ENCODE data around the gene IFI27L1. TPM values are rescaled to one million over a fixed set of nuclear protein-coding genes. Genes with fewer than 3 reads are reported as not detected.

Gene IFI27L1
- total and polyA plus RNA-seq, 4 donors = 14.6 to 41.5 (median 19.9) TPM

DNA sequence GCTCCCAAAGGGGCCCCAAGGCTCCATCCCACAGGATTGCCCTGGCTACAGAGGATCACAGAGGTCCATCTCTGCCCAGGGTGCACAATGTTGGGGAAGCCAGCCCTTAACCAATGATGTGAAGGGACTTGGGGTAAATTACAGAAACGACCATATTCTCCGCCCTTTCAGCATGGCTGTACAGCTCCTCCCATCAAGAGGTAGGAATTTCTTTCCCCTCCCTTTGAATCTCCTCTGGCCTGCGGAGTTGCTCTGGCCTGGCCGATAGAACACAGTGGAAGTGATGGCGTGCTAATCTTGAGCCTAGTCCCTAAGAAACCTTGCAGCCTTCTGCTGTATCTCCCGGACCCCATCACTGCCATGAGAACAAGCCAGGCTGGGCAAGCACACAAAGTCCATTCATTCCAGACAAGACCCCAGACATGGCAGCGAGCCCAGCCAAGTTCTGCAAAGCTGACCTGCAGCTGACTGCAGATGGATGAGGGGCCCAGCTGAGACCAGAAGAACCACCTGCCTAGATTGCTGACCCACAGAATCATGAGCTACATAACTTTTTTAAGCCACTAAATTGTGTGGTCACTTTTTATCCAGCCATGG lies 22.5 kb downstream of the IFI27L1 start:
- no peaks in the 10 kb centered on the region for H3K27me3 ChIP-seq (ENCODE audit: control insufficient read depth in 3 of 3, insufficient read depth in 3 of 3, low read length in 2 of 3)
- ATAC-seq (ENCODE audit: insufficient read depth, low FRiP score) (no peak), DNase-seq (no peak)
- H3K9me3 ChIP-seq (ENCODE audit: control insufficient read depth in 4 of 4, insufficient read depth in 3 of 4, low read length in 3 of 4) = no peaks in the 10 kb centered on the region
- H3K9ac ChIP-seq (ENCODE audit: insufficient read depth in 1 of 2, low read length in 2 of 2) = no peak overlapping the region
- no peaks in the 10 kb centered on the region for H3K36me3 ChIP-seq (ENCODE audit: control insufficient read depth in 4 of 4, insufficient read depth in 4 of 4, low read length in 4 of 4)
- H3K4me1 ChIP-seq (ENCODE audit: control insufficient read depth in 5 of 5, insufficient read depth in 5 of 5, low read length in 5 of 5) = no peaks in the 10 kb centered on the region
- H3K4me3 ChIP-seq = no peak overlapping the region
- no peak overlapping the region for H3K27ac ChIP-seq (ENCODE audit: low read depth in 1 of 2, low read length in 1 of 2)
- WGBS, 2 donors = 80 to 88% methylated on average over 7 of the region's 7 CpGs
- TF ChIP-seq CTCF (IDR thresholded peaks at IDR 0.05; ENCODE audit: control extremely low read depth, extremely low read depth) = no peak

- no peak overlapping the region for H3K27ac ChIP-seq (ENCODE audit: low read depth in 1 of 2, low read length in 1 of 2)
- ATAC-seq (ENCODE audit: insufficient read depth, low FRiP score) = no peak
- DNase-seq = no peak
- no peak overlapping the region for H3K9ac ChIP-seq (ENCODE audit: insufficient read depth in 1 of 2, low read length in 2 of 2)
- H3K27me3 ChIP-seq (ENCODE audit: control insufficient read depth in 3 of 3, insufficient read depth in 3 of 3, low read length in 2 of 3) = no peaks in the 10 kb centered on the region
- H3K4me1 ChIP-seq (ENCODE audit: control insufficient read depth in 5 of 5, insufficient read depth in 5 of 5, low read length in 5 of 5) = peaks cover 0 to 4% (median 0%) of the 10 kb centered on the region in 5 donors
- H3K4me3 ChIP-seq = no peak overlapping the region
- WGBS, 2 donors = 73 to 87% methylated on average over 10 of the region's 10 CpGs
- no peaks in the 10 kb centered on the region for H3K9me3 ChIP-seq (ENCODE audit: control insufficient read depth in 4 of 4, insufficient read depth in 3 of 4, low read length in 3 of 4)
- H3K36me3 ChIP-seq (ENCODE audit: control insufficient read depth in 4 of 4, insufficient read depth in 4 of 4, low read length in 4 of 4) = no peaks in the 10 kb centered on the region
- no peak for TF ChIP-seq CTCF (IDR thresholded peaks at IDR 0.05; ENCODE audit: control extremely low read depth, extremely low read depth)
Observed at GRCh38 chr14:94104731-94105130, 23.6 kb downstream of the IFI27L1 start.

DNA sequence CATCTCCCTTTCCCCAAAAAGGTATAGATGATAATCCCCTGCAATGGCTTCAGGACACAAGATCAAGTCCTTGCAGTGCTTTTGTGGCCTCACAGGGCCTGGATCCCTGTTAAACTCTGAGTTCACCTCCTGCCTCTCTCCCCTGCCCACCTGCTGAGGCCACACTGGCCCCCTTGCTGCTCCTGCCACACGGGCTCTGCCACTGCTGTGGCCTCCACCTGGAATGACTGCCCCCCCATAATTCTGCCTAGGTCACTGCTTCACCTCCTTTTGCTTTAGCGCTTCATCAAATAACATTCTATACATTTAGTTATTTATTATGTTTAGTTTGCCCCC lies 28.8 kb downstream of the IFI27L1 start:
- WGBS, 2 donors = 93 to 97% methylated on average over 2 of the region's 2 CpGs
- no peaks in the 10 kb centered on the region for H3K36me3 ChIP-seq (ENCODE audit: control insufficient read depth in 4 of 4, insufficient read depth in 4 of 4, low read length in 4 of 4)
- peaks cover 0 to 13% (median under 1%) of the 10 kb centered on the region in 5 donors for H3K4me1 ChIP-seq (ENCODE audit: control insufficient read depth in 5 of 5, insufficient read depth in 5 of 5, low read length in 5 of 5)
- TF ChIP-seq CTCF (IDR thresholded peaks at IDR 0.05; ENCODE audit: control extremely low read depth, extremely low read depth) = no peak
- H3K9ac ChIP-seq (ENCODE audit: insufficient read depth in 1 of 2, low read length in 2 of 2) = no peak overlapping the region
- DNase-seq = no peak
- H3K9me3 ChIP-seq (ENCODE audit: control insufficient read depth in 4 of 4, insufficient read depth in 3 of 4, low read length in 3 of 4) = no peaks in the 10 kb centered on the region
- no peak overlapping the region for H3K4me3 ChIP-seq
- H3K27me3 ChIP-seq (ENCODE audit: control insufficient read depth in 3 of 3, insufficient read depth in 3 of 3, low read length in 2 of 3) = no peaks in the 10 kb centered on the region
- ATAC-seq (ENCODE audit: insufficient read depth, low FRiP score) = no peak
- H3K27ac ChIP-seq (ENCODE audit: low read depth in 1 of 2, low read length in 1 of 2) = peak overlapping the region; percentile 72 to 86
